ENCODE measurements around the gene SUPT5H. TPM values are rescaled to one million over a fixed set of nuclear protein-coding genes. Genes with fewer than 3 reads are reported as not detected.
"Not testable (repeated sequence)": the region's sequence is repeated elsewhere in the genome, so short reads cannot be mapped to it uniquely, and the experiment has no call there.

SUPT5H gene
- total and polyA plus RNA-seq, 5 experiments from 2014 or later: 79.9 to 196 (median 115) TPM

- no peak for DNase-seq
- H3K27ac Mint-ChIP-seq: peak overlapping the region in 1 of 10 donors; percentile 34
- H3K27me3 Mint-ChIP-seq: no peaks in the 10 kb centered on the region
- H3K36me3 Mint-ChIP-seq: peaks cover 6 to 75% (median 14%) of the 10 kb centered on the region in 3 donors
- ATAC-seq: no peak
- peaks cover 0 to 14% (median 8%) of the 10 kb centered on the region in 4 donors for H3K4me1 Mint-ChIP-seq
- no peaks in the 10 kb centered on the region for H3K9me3 Mint-ChIP-seq
- POLR2A ChIA-PET: interaction anchor here (1.9 kb wide), 1 partner anchor 72 kb away, joined by 7 read pairs; no protein-coding TSS in a partner anchor
- H3K4me3 Mint-ChIP-seq: peak overlapping the region in 1 of 10 donors; percentile 20
These were observed 27.5 kb downstream of the SUPT5H start for GRCh38 chr19:39472746-39473442.

GRCh38 chr19:39473443-39473960 lies 28.1 kb downstream of the SUPT5H start:
- peak; percentile 5 to 6 for ATAC-seq
- DNase-seq: no peak
- Mint-ChIP-seq H3K27ac (peak overlapping the region in 6 of 10 donors; percentile 18 to 89 (median 55)), H3K4me3 (no peak overlapping the region), H3K27me3 (no peaks in the 10 kb centered on the region), H3K9me3 (no peaks in the 10 kb centered on the region), H3K4me1 (peaks cover 0 to 14% (median 8%) of the 10 kb centered on the region in 4 donors), H3K36me3 (peaks cover 6 to 69% (median 12%) of the 10 kb centered on the region in 3 donors)
- POLR2A ChIA-PET: interaction anchor here (1.9 to 2.7 kb wide), 3 partner anchors 38 to 71 kb away, joined by 6 to 10 read pairs (median 7); partner anchors contain the start of genes EID2B and RPS16

GRCh38 chr19:39474139-39474620 lies 28.8 kb downstream of the SUPT5H start:
- Mint-ChIP-seq H3K4me3 (no peak overlapping the region), H3K27ac (peak overlapping the region in 8 of 10 donors; percentile 41 to 89 (median 74)), H3K36me3 (peaks cover 6 to 62% (median 12%) of the 10 kb centered on the region in 3 donors), H3K4me1 (peaks cover 0 to 14% (median 8%) of the 10 kb centered on the region in 4 donors), H3K27me3 (no peaks in the 10 kb centered on the region), H3K9me3 (no peaks in the 10 kb centered on the region)
- peak; percentile 84 to 87 for ATAC-seq
- POLR2A ChIA-PET: interaction anchor here (0.6 to 2.7 kb wide), 5 partner anchors 29 to 71 kb away, joined by 4 to 10 read pairs (median 6); partner anchors contain the start of genes EID2B, RPS16 and SUPT5H
- DNase-seq: peak; percentile 58 to 87 (median 72)

- Mint-ChIP-seq H3K36me3 (peaks cover 6 to 47% (median 12%) of the 10 kb centered on the region in 3 donors), H3K27ac (peak overlapping the region in 4 of 10 donors; percentile 2 to 86 (median 71)), H3K4me1 (peaks cover 11 to 20% (median 16%) of the 10 kb centered on the region in 4 donors), H3K27me3 (no peaks in the 10 kb centered on the region), H3K4me3 (no peak overlapping the region), H3K9me3 (no peaks in the 10 kb centered on the region)
- no peak for ATAC-seq
- POLR2A ChIA-PET: interaction anchor here (2.2 to 2.7 kb wide), 2 partner anchors 40 to 57 kb away, joined by 6 to 10 read pairs; partner anchors contain the start of genes EID2B and RPS16
- DNase-seq: no peak
These were observed 30.4 kb downstream of the SUPT5H start for GRCh38 chr19:39475748-39476147.

- POLR2A ChIA-PET, DNase-seq, H3K27me3 Mint-ChIP-seq, ATAC-seq, H3K9me3 Mint-ChIP-seq: not testable (repeated sequence)
- peaks cover 0 to 27% (median 0%) of the 10 kb centered on the region in 3 donors for H3K36me3 Mint-ChIP-seq
- peak overlapping the region in 8 of 10 donors; percentile 85 to 98 (median 95) for H3K27ac Mint-ChIP-seq
- H3K4me1 Mint-ChIP-seq: peaks cover 16 to 34% (median 30%) of the 10 kb centered on the region in 4 donors
- peak overlapping the region; percentile 84 to 94 (median 93) for H3K4me3 Mint-ChIP-seq
These were observed 34.0 kb downstream of the SUPT5H start for GRCh38 chr19:39479319-39479801.

- Mint-ChIP-seq H3K27me3 (no peaks in the 10 kb centered on the region), H3K27ac (peak overlapping the region; percentile 85 to 98 (median 95)), H3K9me3 (no peaks in the 10 kb centered on the region), H3K4me1 (peaks cover 16 to 36% (median 28%) of the 10 kb centered on the region in 4 donors), H3K4me3 (peak overlapping the region; percentile 84 to 94 (median 93)), H3K36me3 (peaks cover 0 to 27% (median 0%) of the 10 kb centered on the region in 3 donors)
- ATAC-seq (no peak), DNase-seq (no peak)
- POLR2A ChIA-PET: interaction anchor here (1.2 kb wide), 3 partner anchors 35 to 89 kb away, joined by 5 to 11 read pairs (median 8); partner anchors contain the start of genes MED29, PAF1, RPS16 and SUPT5H
These were observed 34.5 kb downstream of the SUPT5H start for GRCh38 chr19:39479916-39480315.

GRCh38 chr19:39480337-39481228 lies 35.2 kb downstream of the SUPT5H start, which contains the start of gene TIMM50:
Gene TIMM50, plus strand, starts transcription at chr19:39480838. Its CDS starts 16 bp downstream, at chr19:39480854.
- Mint-ChIP-seq H3K27me3 (no peaks in the 10 kb centered on the region), H3K36me3 (peaks cover 0 to 28% (median 0%) of the 10 kb centered on the region in 3 donors), H3K4me1 (peaks cover 16 to 33% (median 28%) of the 10 kb centered on the region in 4 donors), H3K27ac (peak within 1 kb of the TSS; percentile 85 to 98 (median 95)), H3K4me3 (peak within 1 kb of the TSS; percentile 84 to 94 (median 93)), H3K9me3 (no peaks in the 10 kb centered on the region)
- DNase-seq: peak; percentile 92 to 99 (median 95)
- peak; percentile 96 to 97 for ATAC-seq
- POLR2A ChIA-PET: interaction anchor here (0.5 to 1.2 kb wide), 4 partner anchors 35 to 631 kb away, joined by 3 to 11 read pairs (median 6); partner anchors contain the start of genes HNRNPL, MED29, PAF1 and RPS16

- Mint-ChIP-seq H3K4me3 (peak overlapping the region; percentile 84 to 94 (median 93)), H3K9me3 (no peaks in the 10 kb centered on the region), H3K27ac (peak overlapping the region; percentile 48 to 98 (median 94)), H3K27me3 (no peaks in the 10 kb centered on the region), H3K36me3 (peaks cover 0 to 26% (median 0%) of the 10 kb centered on the region in 3 donors), H3K4me1 (peaks cover 16 to 33% (median 28%) of the 10 kb centered on the region in 4 donors)
- DNase-seq (no peak), ATAC-seq (no peak)
- POLR2A ChIA-PET: interaction anchor here (0.5 to 1.2 kb wide), 4 partner anchors 36 to 631 kb away, joined by 3 to 11 read pairs (median 6); partner anchors contain the start of genes HNRNPL, MED29, PAF1 and RPS16
These were observed 35.8 kb downstream of the SUPT5H start for GRCh38 chr19:39481229-39481545.

- Mint-ChIP-seq H3K4me1 (peaks cover 16 to 36% (median 28%) of the 10 kb centered on the region in 4 donors), H3K27ac (peak overlapping the region; percentile 71 to 98 (median 94)), H3K27me3 (no peaks in the 10 kb centered on the region), H3K36me3 (peaks cover 0 to 28% (median 0%) of the 10 kb centered on the region in 3 donors), H3K9me3 (no peaks in the 10 kb centered on the region), H3K4me3 (peak overlapping the region; percentile 84 to 94 (median 93))
- POLR2A ChIA-PET: no interaction called here
- DNase-seq: no peak
- no peak for ATAC-seq
These were observed 36.3 kb downstream of the SUPT5H start for GRCh38 chr19:39481676-39482075.

GRCh38 chr19:39483141-39483540 lies 37.8 kb downstream of the SUPT5H start:
- Mint-ChIP-seq H3K27ac (peak overlapping the region in 2 of 10 donors; percentile 65 to 73), H3K4me1 (peaks cover 18 to 36% (median 28%) of the 10 kb centered on the region in 4 donors), H3K36me3 (peaks cover 0 to 34% (median 0%) of the 10 kb centered on the region in 3 donors), H3K27me3 (no peaks in the 10 kb centered on the region), H3K4me3 (peak overlapping the region in 7 of 10 donors; percentile 35 to 93 (median 39)), H3K9me3 (no peaks in the 10 kb centered on the region)
- POLR2A ChIA-PET: no interaction called here
- ATAC-seq (no peak), DNase-seq (no peak)

GRCh38 chr19:39489756-39490155 lies 44.4 kb downstream of the SUPT5H start:
- Mint-ChIP-seq H3K4me1 (peaks cover 0 to 3% (median under 1%) of the 10 kb centered on the region in 4 donors), H3K27me3 (no peaks in the 10 kb centered on the region), H3K27ac (no peak overlapping the region), H3K9me3 (no peaks in the 10 kb centered on the region), H3K4me3 (no peak overlapping the region), H3K36me3 (peaks cover 0 to 58% (median 6%) of the 10 kb centered on the region in 3 donors)
- DNase-seq (no peak), ATAC-seq (no peak)
- POLR2A ChIA-PET: no interaction called here
